Measurements from ENCODE around the gene RASAL2. TPM values are rescaled to one million over a fixed set of nuclear protein-coding genes. Genes with fewer than 3 reads are reported as not detected.

The RASAL2 gene
- total RNA-seq, 3 donors from 2014 or later (not counting 1 experiment from before 2014, with no cell fraction given): 0.16 to 0.23 TPM; not detected in 1

GRCh38 chr1:178510155-178510554 is 416.3 kb downstream of the RASAL2 start:
- DNase-seq: no peak
- no peak overlapping the region for H3K27ac ChIP-seq (ENCODE audit: low read length)
- no peaks in the 10 kb centered on the region for H3K36me3 ChIP-seq (ENCODE audit: control insufficient read depth, insufficient read depth, low read length)
- H3K9me3 Mint-ChIP-seq: no peaks in the 10 kb centered on the region
- no peak overlapping the region for H3K27ac Mint-ChIP-seq
- no peaks in the 10 kb centered on the region for H3K27me3 ChIP-seq (ENCODE audit: control insufficient read depth, insufficient read depth, low read length)
- no peak overlapping the region for H3K4me3 ChIP-seq (ENCODE audit: low read length)
- H3K9me3 ChIP-seq (ENCODE audit: control insufficient read depth, insufficient read depth, low read length): no peaks in the 10 kb centered on the region
- H3K27me3 Mint-ChIP-seq (ENCODE audit: low read depth in 2 of 2): peaks cover 0 to 3% of the 10 kb centered on the region in 2 donors
- H3K36me3 Mint-ChIP-seq: no peaks in the 10 kb centered on the region
- no peak for TF ChIP-seq CTCF (IDR thresholded peaks at IDR 0.05)
- WGBS (ENCODE audit: insufficient coverage): 87% methylated on average over 4 of the region's 4 CpGs
- no peaks in the 10 kb centered on the region for H3K4me1 Mint-ChIP-seq
- no peak for ATAC-seq
- H3K4me1 ChIP-seq (ENCODE audit: control insufficient read depth, insufficient read depth, low read length): no peaks in the 10 kb centered on the region
- H3K4me3 Mint-ChIP-seq: no peak overlapping the region
- intact Hi-C loops (cut with micrococcal nuclease): no loop called here

- Histone ChIP-seq H3K4me3 (ENCODE audit: low read length) (no peak within 1 kb of the TSS), H3K27me3 (ENCODE audit: control insufficient read depth, insufficient read depth, low read length) (no peaks in the 10 kb centered on the region), H3K36me3 (ENCODE audit: control insufficient read depth, insufficient read depth, low read length) (no peaks in the 10 kb centered on the region), H3K27ac (ENCODE audit: low read length) (no peak within 1 kb of the TSS), H3K4me1 (ENCODE audit: control insufficient read depth, insufficient read depth, low read length) (no peaks in the 10 kb centered on the region), H3K9me3 (ENCODE audit: control insufficient read depth, insufficient read depth, low read length) (no peaks in the 10 kb centered on the region)
- Mint-ChIP-seq H3K27me3 (ENCODE audit: low read depth in 2 of 2) (peaks cover 0 to 3% of the 10 kb centered on the region in 2 donors), H3K27ac (no peak within 1 kb of the TSS), H3K4me1 (no peaks in the 10 kb centered on the region), H3K9me3 (no peaks in the 10 kb centered on the region), H3K4me3 (no peak within 1 kb of the TSS), H3K36me3 (no peaks in the 10 kb centered on the region)
- intact Hi-C loops (cut with micrococcal nuclease): no loop called here
- WGBS (ENCODE audit: insufficient coverage): 91% methylated on average over 19 of the region's 19 CpGs
- DNase-seq (no peak), ATAC-seq (no peak)
- TF ChIP-seq CTCF (IDR thresholded peaks at IDR 0.05): no peak
Observed at GRCh38 chr1:178512566-178513277, 418.8 kb downstream of the RASAL2 start, which contains the start of gene TEX35. Gene TEX35 (plus strand): TSS chr1:178513109. CDS start chr1:178513189, 80 bp downstream.

GRCh38 chr1:178513278-178513983 is 419.5 kb downstream of the RASAL2 start:
- no peaks in the 10 kb centered on the region for H3K36me3 Mint-ChIP-seq
- H3K27ac Mint-ChIP-seq: no peak overlapping the region
- 90% methylated on average over 11 of the region's 14 CpGs for WGBS (ENCODE audit: insufficient coverage)
- Histone ChIP-seq H3K27me3 (ENCODE audit: control insufficient read depth, insufficient read depth, low read length) (no peaks in the 10 kb centered on the region), H3K36me3 (ENCODE audit: control insufficient read depth, insufficient read depth, low read length) (no peaks in the 10 kb centered on the region), H3K9me3 (ENCODE audit: control insufficient read depth, insufficient read depth, low read length) (no peaks in the 10 kb centered on the region), H3K4me3 (ENCODE audit: low read length) (no peak overlapping the region), H3K27ac (ENCODE audit: low read length) (no peak overlapping the region), H3K4me1 (ENCODE audit: control insufficient read depth, insufficient read depth, low read length) (no peaks in the 10 kb centered on the region)
- DNase-seq: no peak
- intact Hi-C loops (cut with micrococcal nuclease): no loop called here
- ATAC-seq: no peak
- no peaks in the 10 kb centered on the region for H3K4me1 Mint-ChIP-seq
- H3K27me3 Mint-ChIP-seq (ENCODE audit: low read depth in 2 of 2): peaks cover under 1 to 3% of the 10 kb centered on the region in 2 donors
- no peak for TF ChIP-seq CTCF (IDR thresholded peaks at IDR 0.05)
- H3K4me3 Mint-ChIP-seq: no peak overlapping the region
- H3K9me3 Mint-ChIP-seq: no peaks in the 10 kb centered on the region

Measured in natural killer cell (primary cell).